NCI-H345 treated with DMSO at 0.1 percent for 48 hours (cell line): ENCODE measurements around the gene FNTB.

Experiments
- DNase-seq: peaks from one replicate; lab custom pipeline; 2025; ENCODE audit not compliant: unreplicated experiment; lab: John Stamatoyannopoulos, UW

The FNTB gene

DNA sequence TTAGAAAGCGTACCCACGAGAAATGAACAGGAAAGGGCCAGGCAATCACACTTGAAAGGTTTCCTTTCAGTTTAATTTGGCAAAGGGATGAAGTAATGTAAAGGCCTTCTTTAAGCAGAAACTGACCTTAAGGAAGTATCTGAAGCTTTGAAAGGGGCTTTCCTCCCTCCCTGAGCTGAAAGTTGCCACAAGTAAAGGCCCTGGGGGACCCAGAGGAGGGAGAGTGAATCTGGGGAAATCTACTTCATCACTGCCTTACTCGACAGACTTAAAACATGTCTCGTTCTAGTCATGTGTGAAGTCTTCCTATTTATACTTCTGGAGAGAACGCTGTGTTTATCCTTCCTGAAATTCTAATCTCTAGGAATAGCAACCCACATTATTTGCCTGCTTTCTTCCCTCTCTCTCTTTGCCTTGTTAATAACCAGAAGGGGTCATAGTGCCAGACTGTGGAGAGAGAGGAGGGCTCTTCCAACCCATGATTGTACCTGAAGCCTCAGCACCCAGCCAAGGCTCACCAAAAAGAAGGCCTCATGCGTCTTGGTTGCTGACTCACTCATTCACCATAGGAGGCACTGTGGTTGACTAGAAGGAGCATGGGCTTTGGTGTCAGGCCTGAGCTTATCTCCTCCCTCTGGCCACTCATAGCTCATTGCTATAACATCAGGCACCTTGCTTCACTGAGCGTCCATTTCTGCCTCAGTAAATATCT lies 33.9 kb upstream of the FNTB start:
- DNase-seq = no peak

DNA sequence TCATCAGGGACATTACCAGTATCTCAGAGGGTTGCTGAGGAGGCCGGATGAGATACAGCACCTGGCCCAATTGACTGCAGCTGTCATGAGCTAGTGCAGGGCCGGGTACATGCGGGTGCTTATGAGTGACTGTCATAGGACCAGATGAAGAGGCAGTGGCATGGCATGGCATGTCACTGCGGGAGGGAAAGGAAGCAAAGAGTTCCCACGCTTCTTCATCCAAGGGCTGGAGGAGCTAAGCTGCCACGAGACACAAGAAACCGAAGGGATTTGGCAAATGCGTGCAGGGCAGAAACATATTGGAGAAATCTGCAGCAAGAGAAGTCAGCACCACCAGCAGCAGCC lies 33.4 kb upstream of the FNTB start:
- DNase-seq = no peak

DNA sequence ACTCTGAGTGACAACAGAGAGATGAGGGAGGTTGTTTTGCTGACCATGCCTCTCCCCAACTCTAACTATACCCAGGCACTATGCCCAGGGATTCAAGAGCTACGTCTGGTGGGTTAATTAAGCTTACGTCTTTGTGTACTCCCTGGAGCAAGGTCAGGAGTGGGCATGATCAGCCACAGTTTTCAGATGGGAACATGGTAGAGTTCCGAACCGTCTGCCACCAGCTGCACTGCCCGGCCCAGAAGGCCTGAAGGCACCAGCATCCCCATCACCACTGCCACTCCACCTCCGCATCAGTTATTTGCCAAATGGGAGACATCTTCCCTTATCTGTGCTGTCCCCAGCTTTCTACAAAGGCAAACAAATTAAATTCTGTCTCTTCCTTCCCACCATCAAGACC lies 33.0 kb upstream of the FNTB start:
- DNase-seq = no peak

GRCh38 chr14:64954491-64955240 lies 32.0 kb upstream of the FNTB start:
- DNase-seq = no peak

DNA sequence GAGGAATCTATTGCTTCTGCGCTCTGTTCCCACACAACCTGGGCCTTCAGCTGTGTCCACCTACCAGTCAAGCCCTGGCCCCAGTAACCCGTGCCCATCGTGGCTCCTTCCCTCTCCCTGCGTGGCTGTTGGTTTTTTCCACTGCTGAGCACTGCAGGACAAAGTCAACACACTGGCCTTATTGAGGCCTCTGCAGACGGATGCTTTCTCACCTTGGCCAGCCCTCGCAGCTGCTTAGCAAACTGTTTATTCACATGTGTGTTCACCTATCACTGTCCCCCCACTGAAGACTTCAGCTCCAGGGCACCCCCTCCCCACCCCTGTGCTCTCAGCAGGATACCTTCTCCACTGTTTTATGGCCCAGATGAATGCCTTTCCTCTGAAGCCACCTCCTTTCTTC lies 31.4 kb upstream of the FNTB start:
- DNase-seq = no peak

DNA sequence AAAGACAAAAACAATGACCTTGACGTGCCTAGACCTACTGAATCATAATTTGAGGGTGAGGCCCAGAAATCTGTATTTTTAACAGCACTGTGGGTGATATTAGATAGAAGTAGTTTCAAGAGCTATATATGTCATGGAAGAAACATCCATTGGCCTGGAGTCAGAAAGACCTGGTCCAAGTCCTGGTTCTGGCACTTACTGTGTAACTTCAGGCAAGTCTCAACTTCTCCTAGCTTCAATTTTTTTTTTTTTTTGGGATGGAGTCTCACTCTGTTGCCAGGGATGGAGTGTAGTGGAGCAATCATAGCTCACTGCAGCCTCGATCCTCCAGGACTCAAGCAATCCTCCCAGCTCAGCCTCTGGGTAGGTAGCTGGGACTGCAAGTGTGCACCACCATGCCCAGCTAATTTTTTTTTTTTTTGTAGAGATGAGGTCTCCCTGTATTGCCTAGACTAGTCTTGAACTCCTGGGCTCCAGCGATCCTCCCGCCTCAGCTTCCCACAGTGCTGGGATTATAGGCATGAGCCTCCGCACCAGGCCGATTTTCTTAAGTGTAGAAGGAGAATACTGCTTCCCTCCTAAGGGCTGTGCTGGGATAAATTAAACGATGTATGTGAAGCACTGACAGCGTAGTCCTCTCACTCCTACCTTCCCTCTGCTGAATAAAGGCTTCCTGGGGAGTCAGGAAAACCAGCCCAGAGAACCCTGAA lies 29.8 kb upstream of the FNTB start:
- DNase-seq = no peak

GRCh38 chr14:64958201-64958600 lies 28.5 kb upstream of the FNTB start:
- DNase-seq = no peak

GRCh38 chr14:64958743-64959142 lies 28.0 kb upstream of the FNTB start:
- no peak for DNase-seq

DNA sequence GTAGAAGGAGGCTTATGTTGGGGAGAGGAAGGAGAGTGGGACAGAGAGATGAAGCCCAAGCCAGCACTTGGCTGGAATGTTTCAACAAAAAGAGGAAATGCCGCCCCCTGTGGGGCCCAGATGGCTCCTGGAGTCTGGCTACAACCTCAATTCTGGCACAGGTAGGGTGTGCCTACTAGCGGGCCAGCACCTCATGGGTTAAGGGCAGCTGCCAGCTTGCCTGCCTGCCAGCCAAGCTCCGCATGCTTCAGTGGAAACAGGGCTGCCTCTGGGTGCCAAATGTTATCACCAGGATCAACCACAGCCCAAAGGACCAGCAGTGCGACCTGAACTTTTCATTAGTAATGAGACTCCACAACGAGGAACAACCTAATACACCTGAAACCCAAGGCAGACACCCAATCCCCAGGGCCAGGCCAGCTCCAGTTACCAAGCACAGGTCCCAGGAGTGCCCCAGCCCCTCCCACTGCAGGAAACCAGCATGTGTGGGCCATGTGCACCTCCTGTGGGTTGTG lies 25.9 kb upstream of the FNTB start:
- no peak for DNase-seq

DNA sequence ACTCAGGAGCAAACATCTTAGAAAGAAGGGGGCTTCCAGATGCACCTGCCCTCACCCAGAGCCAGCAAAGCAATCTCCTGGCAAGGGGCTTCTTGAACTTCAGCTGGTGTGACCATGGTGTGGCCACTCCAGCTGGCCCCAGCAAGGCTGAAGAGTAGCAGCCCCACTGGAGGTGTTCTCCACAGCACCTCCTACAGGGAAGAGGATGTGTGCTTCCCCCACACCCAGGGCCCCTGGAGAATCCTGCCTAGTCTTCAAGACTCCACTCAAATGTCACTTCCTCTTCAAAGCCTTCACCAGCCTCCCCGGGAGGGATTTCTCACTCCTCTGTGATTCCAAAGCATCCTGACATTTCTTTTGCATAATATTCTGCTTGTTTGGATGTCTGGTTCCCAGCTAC lies 23.1 kb upstream of the FNTB start:
- DNase-seq = no peak

GRCh38 chr14:64965356-64966000 lies 21.2 kb upstream of the FNTB start:
- DNase-seq = no peak

DNA sequence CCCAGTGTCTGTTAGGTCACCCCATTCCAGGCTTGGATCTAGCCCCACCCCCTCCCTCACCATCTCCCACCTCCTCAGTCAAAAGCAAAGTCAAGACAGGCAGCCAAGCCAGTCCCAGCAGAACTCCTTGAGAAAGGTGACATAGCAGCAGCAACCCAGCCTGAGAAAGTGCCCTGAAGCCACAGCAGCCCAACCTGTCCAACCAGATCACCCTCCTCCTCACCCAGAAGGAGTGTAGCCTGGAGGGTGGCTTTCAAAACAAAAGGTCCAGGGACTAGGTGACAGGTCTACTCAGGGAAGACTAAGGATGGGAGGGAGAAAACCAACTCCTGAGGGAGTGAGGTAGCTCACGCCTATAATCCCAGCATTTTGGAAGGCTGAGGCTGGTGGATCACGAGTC lies 19.7 kb upstream of the FNTB start:
- DNase-seq = no peak

- DNase-seq = no peak
These were observed 18.5 kb upstream of the FNTB start for GRCh38 chr14:64968167-64968566.

DNA sequence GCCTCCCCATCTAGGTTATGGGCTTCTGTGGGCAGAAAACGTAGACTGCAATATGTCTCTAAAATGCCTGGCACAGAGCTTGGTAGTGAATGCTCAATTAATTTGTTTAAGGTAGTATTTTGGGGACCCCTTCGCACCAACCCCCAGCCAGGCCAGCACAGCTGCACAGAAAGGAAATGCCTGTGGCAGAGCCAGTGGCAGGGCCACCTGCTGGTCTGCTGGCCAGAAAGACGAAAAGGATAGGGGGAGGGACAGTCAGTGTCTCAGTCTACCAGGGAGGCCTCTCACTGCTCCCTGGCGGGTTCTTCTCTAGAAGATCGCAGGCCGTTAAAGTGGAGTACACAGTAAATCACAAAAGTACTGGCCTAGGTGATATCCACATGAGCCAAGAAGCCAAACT lies 18.0 kb upstream of the FNTB start:
- no peak for DNase-seq

DNA sequence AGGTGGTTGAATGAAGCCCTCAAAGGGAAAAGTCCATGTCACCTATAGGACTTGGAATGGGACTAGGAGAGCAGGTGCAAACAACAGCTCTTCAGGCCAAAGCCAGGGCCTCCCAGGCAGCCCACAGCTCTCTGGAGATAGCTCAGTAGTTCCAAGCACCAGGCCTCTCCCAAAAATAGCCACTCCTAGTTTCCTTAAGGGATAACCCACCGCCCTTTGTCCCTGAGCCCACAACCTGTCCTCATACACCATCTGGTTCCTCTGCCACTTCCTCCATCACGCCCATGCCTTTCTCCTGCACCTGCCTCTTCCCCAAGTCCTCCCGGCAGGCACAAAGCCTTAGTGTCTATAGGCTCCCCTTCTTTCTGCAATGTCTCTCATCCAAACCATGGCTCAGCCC lies 16.7 kb upstream of the FNTB start:
- no peak for DNase-seq

GRCh38 chr14:64970776-64971477 lies 15.8 kb upstream of the FNTB start:
- DNase-seq = no peak

DNA sequence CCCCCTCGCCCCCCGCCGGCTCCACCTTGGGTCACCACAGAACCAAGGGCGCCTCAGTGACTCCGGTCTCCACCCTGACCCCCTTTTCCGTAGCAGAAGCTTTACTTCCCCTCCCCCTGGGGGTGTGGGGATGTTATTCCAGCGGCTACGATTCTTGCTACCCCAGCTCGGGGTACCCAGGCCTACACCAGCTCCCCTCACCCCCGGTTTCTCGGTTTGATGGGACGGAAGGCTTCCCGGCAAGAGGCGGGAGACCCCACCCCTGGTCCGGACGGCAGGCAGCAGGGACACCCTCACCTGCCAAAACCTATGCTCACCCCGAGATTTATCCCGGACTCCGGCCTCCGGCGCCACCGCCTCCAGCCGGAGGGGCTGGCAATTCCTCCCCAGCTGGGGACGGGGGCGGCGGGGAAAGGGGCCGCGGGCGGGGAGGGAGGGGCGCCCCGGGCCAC lies 15.2 kb upstream of the FNTB start:
- no peak for DNase-seq

- DNase-seq = no peak
These were observed 14.5 kb upstream of the FNTB start, which contains the start of gene RAB15 for GRCh38 chr14:64971943-64972791. Gene RAB15 (minus strand): TSS chr14:64972336. CDS start chr14:64972076, 260 bp downstream.

DNA sequence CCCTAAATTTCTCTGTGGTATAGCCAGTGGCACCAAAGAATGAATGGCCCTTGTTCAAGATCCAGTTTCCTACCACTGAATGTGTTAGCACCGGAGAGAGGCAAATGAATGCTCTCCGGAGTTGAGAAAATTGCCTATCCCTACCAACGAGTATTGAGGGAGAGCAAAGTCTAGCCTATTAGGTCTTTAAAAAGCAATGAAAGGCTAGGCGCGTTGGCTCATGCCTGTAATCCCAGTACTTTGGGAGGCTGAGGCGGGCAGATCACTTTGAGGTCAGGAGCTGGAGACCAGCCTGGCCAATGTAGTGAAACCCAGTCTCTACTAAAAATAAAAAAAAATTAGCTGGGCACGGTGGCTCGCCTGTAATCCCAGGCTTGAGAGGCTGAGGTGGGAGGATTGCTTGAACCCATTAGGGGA lies 13.7 kb upstream of the FNTB start:
- DNase-seq = no peak

GRCh38 chr14:64973826-64974225 lies 12.9 kb upstream of the FNTB start:
- DNase-seq = no peak
